ENCODE measurements around the gene XPO4.
"Not testable (repeated sequence)": the region's sequence is repeated elsewhere in the genome, so short reads cannot be mapped to it uniquely, and the experiment has no call there.

XPO4 gene

GRCh38 chr13:20870829-20871228 lies 31.7 kb downstream of the XPO4 start:
- Histone ChIP-seq H3K4me2 (ENCODE audit: low read length) (no peak overlapping the region), H3K79me2 (ENCODE audit: low read length) (peaks cover 99% of the 10 kb centered on the region), H3K27me3 (ENCODE audit: low read depth, low read length) (no peaks in the 10 kb centered on the region), H3K9me3 (ENCODE audit: insufficient read depth, low read length) (no peaks in the 10 kb centered on the region), H3K4me1 (ENCODE audit: low read length) (no peaks in the 10 kb centered on the region), H3K9ac (ENCODE audit: low read length) (no peak overlapping the region), H3K4me3 (ENCODE audit: low read length) (no peak overlapping the region), H2AFZ (ENCODE audit: low read depth, low read length) (no peak overlapping the region), H3K36me3 (replicated peaks; ENCODE audit: low read depth, low read length) (peaks cover under 1% of the 10 kb centered on the region), H4K20me1 (ENCODE audit: insufficient read depth, low read length) (peaks cover 41% of the 10 kb centered on the region), H3K27ac (ENCODE audit: low read length) (no peak overlapping the region)
- no peak for TF ChIP-seq CTCF (IDR thresholded peaks at IDR 0.05; ENCODE audit: low read depth, low read length)
- no peak for TF ChIP-seq EZH2phosphoT487 (IDR thresholded peaks at IDR 0.05; ENCODE audit: low read depth)

- H3K79me2 ChIP-seq (ENCODE audit: low read length): peaks cover 99% of the 10 kb centered on the region
- H3K9ac ChIP-seq (ENCODE audit: low read length): no peak overlapping the region
- no peak overlapping the region for H2AFZ ChIP-seq (ENCODE audit: low read depth, low read length)
- no peak overlapping the region for H3K4me3 ChIP-seq (ENCODE audit: low read length)
- no peak overlapping the region for H3K27ac ChIP-seq (ENCODE audit: low read length)
- peaks cover 3% of the 10 kb centered on the region for H3K36me3 ChIP-seq (replicated peaks; ENCODE audit: low read depth, low read length)
- no peaks in the 10 kb centered on the region for H3K9me3 ChIP-seq (ENCODE audit: insufficient read depth, low read length)
- H3K4me2 ChIP-seq (ENCODE audit: low read length): no peak overlapping the region
- H3K27me3 ChIP-seq (ENCODE audit: low read depth, low read length): no peaks in the 10 kb centered on the region
- H4K20me1 ChIP-seq (ENCODE audit: insufficient read depth, low read length): peaks cover 31% of the 10 kb centered on the region
- TF ChIP-seq CTCF (IDR thresholded peaks at IDR 0.05; ENCODE audit: low read depth, low read length): no peak
- TF ChIP-seq EZH2phosphoT487 (IDR thresholded peaks at IDR 0.05; ENCODE audit: low read depth): no peak
- no peaks in the 10 kb centered on the region for H3K4me1 ChIP-seq (ENCODE audit: low read length)
Observed at GRCh38 chr13:20869540-20869939, 33.0 kb downstream of the XPO4 start.

- H3K27me3 ChIP-seq (ENCODE audit: low read depth, low read length): no peaks in the 10 kb centered on the region
- H3K9me3 ChIP-seq (ENCODE audit: insufficient read depth, low read length): no peaks in the 10 kb centered on the region
- no peak overlapping the region for H3K4me2 ChIP-seq (ENCODE audit: low read length)
- peaks cover 87% of the 10 kb centered on the region for H3K79me2 ChIP-seq (ENCODE audit: low read length)
- H3K4me1 ChIP-seq (ENCODE audit: low read length): no peaks in the 10 kb centered on the region
- no peak overlapping the region for H3K4me3 ChIP-seq (ENCODE audit: low read length)
- H3K27ac ChIP-seq (ENCODE audit: low read length): no peak overlapping the region
- H3K36me3 ChIP-seq (replicated peaks; ENCODE audit: low read depth, low read length): peaks cover 5% of the 10 kb centered on the region
- H3K9ac ChIP-seq (ENCODE audit: low read length): no peak overlapping the region
- H4K20me1 ChIP-seq (ENCODE audit: insufficient read depth, low read length): peaks cover 10% of the 10 kb centered on the region
- no peak for TF ChIP-seq EZH2phosphoT487 (IDR thresholded peaks at IDR 0.05; ENCODE audit: low read depth)
- TF ChIP-seq CTCF (IDR thresholded peaks at IDR 0.05; ENCODE audit: low read depth, low read length): no peak
- H2AFZ ChIP-seq (ENCODE audit: low read depth, low read length): no peak overlapping the region
Observed at GRCh38 chr13:20867408-20867807, 35.1 kb downstream of the XPO4 start.

- H2AFZ ChIP-seq (ENCODE audit: low read depth, low read length); H3K27me3 ChIP-seq (ENCODE audit: low read depth, low read length); H3K27ac ChIP-seq (ENCODE audit: low read length); H3K9me3 ChIP-seq (ENCODE audit: insufficient read depth, low read length); H3K4me3 ChIP-seq (ENCODE audit: low read length); H3K4me2 ChIP-seq (ENCODE audit: low read length); H3K4me1 ChIP-seq (ENCODE audit: low read length); H3K9ac ChIP-seq (ENCODE audit: low read length); H4K20me1 ChIP-seq (ENCODE audit: insufficient read depth, low read length): not testable (repeated sequence)
- Histone ChIP-seq H3K79me2 (ENCODE audit: low read length) (peaks cover 37% of the 10 kb centered on the region), H3K36me3 (replicated peaks; ENCODE audit: low read depth, low read length) (peaks cover 17% of the 10 kb centered on the region)
Observed at GRCh38 chr13:20861666-20862065, 40.9 kb downstream of the XPO4 start.

- H3K36me3 ChIP-seq (replicated peaks; ENCODE audit: low read depth, low read length): peaks cover 18% of the 10 kb centered on the region
- H3K4me3 ChIP-seq (ENCODE audit: low read length): no peak overlapping the region
- no peak overlapping the region for H3K27ac ChIP-seq (ENCODE audit: low read length)
- H3K79me2 ChIP-seq (ENCODE audit: low read length): peaks cover 31% of the 10 kb centered on the region
- no peak overlapping the region for H3K9ac ChIP-seq (ENCODE audit: low read length)
- H4K20me1 ChIP-seq (ENCODE audit: insufficient read depth, low read length): no peaks in the 10 kb centered on the region
- H3K4me2 ChIP-seq (ENCODE audit: low read length): no peak overlapping the region
- no peaks in the 10 kb centered on the region for H3K9me3 ChIP-seq (ENCODE audit: insufficient read depth, low read length)
- TF ChIP-seq CTCF (IDR thresholded peaks at IDR 0.05; ENCODE audit: low read depth, low read length) (no peak), EZH2phosphoT487 (IDR thresholded peaks at IDR 0.05; ENCODE audit: low read depth) (no peak)
- no peaks in the 10 kb centered on the region for H3K4me1 ChIP-seq (ENCODE audit: low read length)
- H2AFZ ChIP-seq (ENCODE audit: low read depth, low read length): no peak overlapping the region
- H3K27me3 ChIP-seq (ENCODE audit: low read depth, low read length): no peaks in the 10 kb centered on the region
Observed at GRCh38 chr13:20860844-20861243, 41.7 kb downstream of the XPO4 start.

Measured in OCI-LY3 (cell line).